ENCODE measurements around the gene ANKRD6.
A peak's percentile ranks its signal among the peaks of the same experiment; 100 is the strongest.
"Not testable (repeated sequence)": the region's sequence is repeated elsewhere in the genome, so short reads cannot be mapped to it uniquely, and the experiment has no call there.

ANKRD6 gene

GRCh38 chr6:89637960-89638319 lies 205.0 kb downstream of the ANKRD6 start:
- DNase-seq (ENCODE audit: low read depth, low spot score): no peak
- H3K27ac ChIP-seq: peak overlapping the region; percentile 90

GRCh38 chr6:89638320-89639195 lies 205.6 kb downstream of the ANKRD6 start, which contains the start of gene LYRM2:
LYRM2 (minus strand) TSS chr6:89638747; CDS start chr6:89638716, 31 bp downstream.
- peak; percentile 64 for DNase-seq (ENCODE audit: low read depth, low spot score)
- peak within 1 kb of the TSS; percentile 90 for H3K27ac ChIP-seq

DNA sequence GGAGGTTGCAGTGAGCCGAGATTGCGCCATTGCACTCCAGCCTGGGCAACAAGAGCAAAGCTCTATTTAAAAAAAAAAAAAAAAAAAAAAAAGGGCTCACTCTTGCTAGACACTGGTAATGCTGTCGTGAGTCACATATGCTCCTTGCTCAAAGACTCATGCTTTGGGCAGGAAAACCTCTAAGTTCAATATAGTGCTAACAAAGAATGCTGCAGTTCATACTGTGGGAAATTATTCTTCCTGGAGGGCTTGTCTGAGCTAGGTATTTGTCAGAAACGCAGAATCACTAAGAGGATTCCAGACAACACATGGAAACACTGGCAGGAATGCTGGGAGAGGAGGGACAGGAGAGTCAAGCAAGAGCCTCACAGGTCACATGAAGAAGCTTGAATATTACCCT lies 207.9 kb downstream of the ANKRD6 start:
- no peak for DNase-seq (ENCODE audit: low read depth, low spot score)
- H3K27ac ChIP-seq: peak overlapping the region; percentile 26

DNA sequence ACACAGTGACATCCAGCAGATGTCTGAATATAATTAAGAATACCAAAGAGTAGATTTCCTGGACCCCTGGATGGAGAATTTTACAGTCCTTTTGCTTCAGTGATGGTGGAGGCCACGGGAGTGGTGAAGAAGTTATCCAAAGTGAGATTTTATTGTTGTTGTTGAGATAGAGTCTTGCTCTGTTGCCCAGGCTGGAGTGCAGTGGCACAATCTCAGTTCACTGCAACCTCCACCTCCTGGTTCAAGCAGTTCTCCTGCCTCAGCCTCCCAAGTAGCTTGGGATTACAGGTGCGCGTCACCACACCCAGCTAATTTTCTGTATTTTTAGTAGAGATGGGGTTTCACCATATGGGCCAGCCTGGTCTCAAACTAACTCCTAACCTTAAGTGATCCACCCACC lies 208.6 kb downstream of the ANKRD6 start:
- not testable (repeated sequence) for DNase-seq (ENCODE audit: low read depth, low spot score)
- peak overlapping the region; percentile 26 for H3K27ac ChIP-seq

DNA sequence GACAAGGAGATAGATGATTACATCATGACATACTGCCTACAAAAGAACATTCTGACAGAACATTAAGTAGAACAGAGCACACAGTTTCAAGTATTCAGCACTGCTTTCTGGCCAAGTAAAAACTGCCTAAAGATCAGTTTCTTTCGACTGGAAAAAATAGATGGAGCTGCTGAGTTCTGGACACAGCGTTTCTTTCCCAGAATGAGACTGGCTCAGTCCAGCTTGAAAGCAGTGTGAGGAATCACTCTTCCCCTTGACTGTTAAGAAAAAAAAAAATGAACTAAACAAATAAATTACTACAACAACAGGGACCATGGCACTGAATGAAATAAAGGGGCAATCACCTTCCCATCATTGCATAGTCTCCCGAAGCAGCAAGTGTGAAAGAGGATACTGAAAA lies 210.0 kb downstream of the ANKRD6 start:
- DNase-seq (ENCODE audit: low read depth, low spot score): no peak

DNA sequence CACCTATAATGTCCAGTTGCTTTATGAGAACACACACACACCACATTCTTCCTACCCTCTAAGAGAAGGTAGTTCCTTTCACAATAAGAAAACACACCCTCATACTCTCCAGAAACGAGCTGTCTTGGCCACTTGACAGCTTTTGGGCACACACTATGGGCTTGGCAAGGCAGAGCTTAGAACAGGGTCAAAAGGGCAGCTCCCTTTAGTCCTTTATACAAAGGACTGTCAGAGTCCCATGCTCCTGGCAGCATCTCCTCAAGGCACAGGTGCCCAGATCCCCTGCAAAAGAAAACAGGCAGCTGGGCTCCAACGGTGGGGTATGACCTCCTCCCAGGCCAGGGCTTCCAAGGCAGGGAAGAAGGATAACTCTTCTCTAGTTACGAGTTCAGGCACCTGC lies 210.5 kb downstream of the ANKRD6 start:
- no peak overlapping the region for H3K27ac ChIP-seq
- DNase-seq (ENCODE audit: low read depth, low spot score): no peak

More for the DNA sequence above, 210.0 kb downstream of the ANKRD6 start:
- no peak overlapping the region for H3K27ac ChIP-seq

GRCh38 chr6:89644864-89645263 lies 211.9 kb downstream of the ANKRD6 start:
- no peak for DNase-seq (ENCODE audit: low read depth, low spot score)
- peak overlapping the region; percentile 36 for H3K27ac ChIP-seq

- no peak overlapping the region for H3K27ac ChIP-seq
- no peak for DNase-seq (ENCODE audit: low read depth, low spot score)
Observed at GRCh38 chr6:89649682-89650081, 216.7 kb downstream of the ANKRD6 start.

DNA sequence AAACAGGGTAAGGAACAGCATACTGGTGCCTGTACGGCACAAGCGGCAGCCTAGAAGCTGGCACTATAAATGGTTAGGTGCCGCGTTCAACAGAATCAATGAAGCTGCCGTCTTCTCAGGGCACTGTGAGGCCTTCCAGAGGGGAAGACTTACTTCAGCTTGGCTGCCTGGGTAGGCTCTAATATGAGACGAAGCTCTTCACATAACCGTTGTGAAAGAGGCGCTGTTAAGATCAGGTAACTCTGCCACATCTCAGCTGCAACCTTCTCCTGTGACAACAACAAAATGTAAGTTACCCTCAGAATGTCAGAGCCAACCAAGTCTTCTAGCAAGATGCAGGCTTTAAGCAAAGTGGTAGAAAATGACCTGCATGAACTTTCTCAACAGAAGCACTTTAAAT lies 217.6 kb downstream of the ANKRD6 start:
- DNase-seq (ENCODE audit: low read depth, low spot score): no peak
- H3K27ac ChIP-seq: no peak overlapping the region

- DNase-seq (ENCODE audit: low read depth, low spot score): no peak
- H3K27ac ChIP-seq: no peak overlapping the region
Observed at GRCh38 chr6:89655122-89655521, 222.2 kb downstream of the ANKRD6 start.

DNA sequence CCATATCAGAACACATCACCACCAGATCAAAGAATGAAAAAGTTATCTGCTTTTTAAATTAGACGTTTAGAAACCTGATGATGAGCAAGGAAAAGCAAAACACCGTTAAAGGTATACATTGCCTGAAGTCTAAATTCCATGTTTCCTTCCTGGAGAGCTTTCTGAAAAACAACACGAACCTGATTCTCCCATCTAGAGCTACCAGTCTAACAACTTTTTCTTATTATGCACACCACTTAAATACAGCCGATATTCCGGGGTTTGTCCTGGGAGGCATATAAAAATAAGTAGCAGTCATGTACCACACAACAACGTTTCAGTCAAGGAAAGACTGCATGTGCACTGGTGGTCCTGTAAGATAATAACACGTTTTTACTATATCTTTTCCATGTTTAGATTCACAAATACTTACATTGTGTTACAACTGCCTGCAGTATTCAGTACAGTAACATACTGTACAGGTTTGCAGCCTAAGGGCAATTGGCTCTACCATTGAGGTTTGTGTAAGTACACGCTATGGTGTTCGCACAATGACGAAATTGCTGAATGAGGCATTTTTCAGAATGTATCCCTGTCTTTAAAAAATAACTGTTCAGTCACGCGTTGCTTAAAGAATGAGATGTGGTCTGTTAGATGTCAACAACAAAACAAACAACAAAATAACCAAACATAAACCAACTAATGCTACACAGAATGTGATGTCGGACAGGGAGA lies 224.7 kb downstream of the ANKRD6 start:
- DNase-seq (ENCODE audit: low read depth, low spot score): no peak

DNA sequence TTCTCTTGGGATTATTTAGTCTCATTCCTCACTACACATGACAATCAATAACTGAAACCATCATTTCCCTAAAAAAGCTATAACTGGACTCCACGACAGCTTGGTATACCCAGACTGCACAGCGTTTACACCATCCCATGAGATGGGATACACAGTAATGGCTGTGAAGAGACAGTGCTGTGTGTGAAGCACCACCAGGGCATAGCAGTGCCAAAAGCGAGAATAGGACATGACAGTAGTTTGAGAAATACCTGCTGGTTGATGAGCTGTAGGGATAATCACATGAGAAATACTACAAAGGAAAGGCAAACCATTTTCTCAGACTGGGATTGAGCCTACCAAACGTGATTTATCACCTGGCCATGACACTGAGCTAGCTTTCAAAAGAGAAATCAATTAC lies 228.0 kb downstream of the ANKRD6 start:
- no peak overlapping the region for H3K27ac ChIP-seq
- DNase-seq (ENCODE audit: low read depth, low spot score): no peak

More for the DNA sequence above, 224.7 kb downstream of the ANKRD6 start:
- no peak overlapping the region for H3K27ac ChIP-seq

DNA sequence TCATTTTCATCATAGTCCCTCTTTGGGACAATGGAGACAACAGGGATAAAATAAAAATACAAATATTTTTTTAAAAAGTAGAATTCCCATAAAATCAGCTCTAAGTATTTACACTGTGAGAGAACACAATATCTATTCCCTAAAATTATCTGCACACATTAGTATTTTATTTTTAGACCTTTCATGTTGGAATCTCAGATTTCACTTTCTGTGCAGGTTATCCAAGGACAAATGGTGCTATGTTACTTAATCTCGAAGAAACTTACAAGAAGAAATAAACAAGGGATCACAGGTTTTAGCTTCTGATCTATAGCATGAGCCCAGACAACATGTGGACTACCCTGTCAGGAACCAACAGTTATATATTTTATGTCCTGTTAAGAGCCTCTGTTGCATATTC lies 228.6 kb downstream of the ANKRD6 start:
- DNase-seq (ENCODE audit: low read depth, low spot score): no peak
- H3K27ac ChIP-seq: no peak overlapping the region

GRCh38 chr6:89662659-89663223 lies 229.8 kb downstream of the ANKRD6 start:
- no peak for DNase-seq (ENCODE audit: low read depth, low spot score)
- no peak overlapping the region for H3K27ac ChIP-seq

GRCh38 chr6:89667872-89668556 lies 235.1 kb downstream of the ANKRD6 start:
- H3K27ac ChIP-seq: no peak overlapping the region
- no peak for DNase-seq (ENCODE audit: low read depth, low spot score)

DNA sequence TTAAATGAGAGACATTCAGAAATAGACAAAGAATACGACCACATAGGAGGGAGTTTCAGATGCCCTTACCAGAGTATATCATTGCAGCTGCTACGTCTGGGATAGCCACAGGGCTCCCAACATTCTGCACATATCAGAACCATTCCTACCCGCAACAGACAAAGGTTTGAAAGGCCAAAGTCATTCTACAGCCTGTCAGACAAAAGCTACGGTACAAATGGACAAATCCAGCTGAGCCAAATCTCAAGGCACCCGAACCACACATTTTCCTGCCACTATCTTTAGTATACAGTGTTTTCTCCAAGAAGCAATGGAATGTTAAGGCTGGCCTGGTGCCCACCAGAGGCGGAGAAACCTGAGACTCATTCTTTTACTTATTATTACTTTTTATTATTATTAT lies 236.1 kb downstream of the ANKRD6 start:
- no peak for DNase-seq (ENCODE audit: low read depth, low spot score)

GRCh38 chr6:89670935-89671565 lies 238.1 kb downstream of the ANKRD6 start:
- H3K27ac ChIP-seq: no peak overlapping the region
- no peak for DNase-seq (ENCODE audit: low read depth, low spot score)

More for the DNA sequence above, 236.1 kb downstream of the ANKRD6 start:
- no peak overlapping the region for H3K27ac ChIP-seq

DNA sequence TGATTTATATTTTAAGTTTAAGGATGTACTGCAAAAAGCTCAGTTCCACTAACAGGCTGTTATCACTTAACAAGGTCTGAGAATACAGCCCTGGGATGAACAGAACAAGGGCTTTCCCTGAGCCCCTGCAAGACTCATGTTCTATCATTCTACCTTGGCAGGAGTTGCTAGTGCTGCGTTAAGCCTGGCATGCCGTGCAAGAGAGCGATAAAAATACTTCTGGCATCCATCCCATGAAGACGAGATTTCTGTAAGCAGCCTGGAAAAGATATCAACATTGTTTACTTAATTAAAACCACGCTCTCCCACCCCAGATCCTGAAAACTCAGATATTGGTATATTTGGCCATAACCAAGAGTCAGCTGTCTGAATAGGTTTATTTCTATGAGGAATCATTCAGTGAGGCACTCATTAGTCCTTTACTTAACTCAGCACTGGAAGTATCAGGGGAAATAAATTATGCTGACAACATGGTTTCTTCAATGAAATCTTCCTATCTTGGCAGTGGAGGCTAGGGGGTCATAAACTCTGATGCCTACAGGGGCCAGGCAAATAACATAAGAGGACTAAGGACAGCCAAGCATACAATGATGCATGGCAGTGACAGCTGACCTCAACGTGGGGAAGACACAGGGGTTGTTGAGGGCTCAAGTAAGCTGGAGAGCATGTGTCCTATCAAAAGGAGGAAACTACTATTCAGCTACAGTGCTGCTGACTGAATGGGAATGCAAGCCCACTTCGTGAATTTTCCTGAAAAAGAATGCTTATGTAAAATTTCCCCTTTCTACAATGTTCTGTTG lies 243.2 kb downstream of the ANKRD6 start:
- no peak for DNase-seq (ENCODE audit: low read depth, low spot score)

GRCh38 chr6:89678531-89678930 lies 245.6 kb downstream of the ANKRD6 start:
- DNase-seq (ENCODE audit: low read depth, low spot score): no peak
- H3K27ac ChIP-seq: no peak overlapping the region

More for the DNA sequence above, 243.2 kb downstream of the ANKRD6 start:
- no peak overlapping the region for H3K27ac ChIP-seq
